Activated naive CD4-positive, alpha-beta T cell (primary cell): ENCODE measurements around the gene AP2A2.
"Not testable (repeated sequence)": the region's sequence is repeated elsewhere in the genome, so short reads cannot be mapped to it uniquely, and the experiment has no call there.

ENCODE experiments used
- DNase-seq, 4 experiments: peaks; one replicate each; lab custom pipeline; 2025; lab: John Stamatoyannopoulos, UW

AP2A2 gene

GRCh38 chr11:1015826-1016545, 90.3 kb downstream of the AP2A2 start:
- no peak for DNase-seq

GRCh38 chr11:1016610-1017126, 91.0 kb downstream of the AP2A2 start:
- DNase-seq = not testable (repeated sequence)

- DNase-seq = no peak
Observed at GRCh38 chr11:1017269-1018005, 91.8 kb downstream of the AP2A2 start.

- DNase-seq = no peak
Observed at GRCh38 chr11:1018091-1018490, 92.4 kb downstream of the AP2A2 start.

- DNase-seq = no peak
Observed at GRCh38 chr11:1019321-1019910, 93.7 kb downstream of the AP2A2 start.

- no peak for DNase-seq
Observed at GRCh38 chr11:1020211-1020905, 94.7 kb downstream of the AP2A2 start.

GRCh38 chr11:1022411-1022810, 96.7 kb downstream of the AP2A2 start:
- DNase-seq = no peak

- no peak for DNase-seq
Observed at GRCh38 chr11:1022908-1023810, 97.5 kb downstream of the AP2A2 start.

- DNase-seq = no peak
Observed at GRCh38 chr11:1023811-1024596, 98.3 kb downstream of the AP2A2 start.

GRCh38 chr11:1024597-1025409, 99.1 kb downstream of the AP2A2 start:
- DNase-seq = no peak

- no peak for DNase-seq
Observed at GRCh38 chr11:1025410-1026162, 99.9 kb downstream of the AP2A2 start.

GRCh38 chr11:1026163-1026450, 100.4 kb downstream of the AP2A2 start:
- DNase-seq = no peak

GRCh38 chr11:1026641-1027482, 101.2 kb downstream of the AP2A2 start:
- no peak for DNase-seq

- no peak for DNase-seq
Observed at GRCh38 chr11:1027483-1028290, 102.0 kb downstream of the AP2A2 start.

GRCh38 chr11:1028291-1028540, 102.5 kb downstream of the AP2A2 start:
- DNase-seq = no peak

GRCh38 chr11:1028616-1029015, 102.9 kb downstream of the AP2A2 start:
- no peak for DNase-seq

- DNase-seq = no peak
Observed at GRCh38 chr11:1029051-1029450, 103.4 kb downstream of the AP2A2 start.

- no peak for DNase-seq
Observed at GRCh38 chr11:1029654-1030053, 104.0 kb downstream of the AP2A2 start.
